Endodermal cell (in vitro differentiated cells): ENCODE results near the gene PLEKHG2. TPM values are rescaled to one million over a fixed set of nuclear protein-coding genes. Genes with fewer than 3 reads are reported as not detected.

Experiments
- DNase-seq: peaks from one replicate; pipeline ENCODE4 v3.0.0-alpha.2; 2017
- H3K27ac ChIP-seq: 2 replicates; pipeline ENCODE4 v1.5.1; 2013; ENCODE audit warnings: mild to moderate bottlenecking, low read depth, low read length, moderate library complexity
- H3K27me3 ChIP-seq: 2 replicates; pipeline ENCODE4 v1.6.1; 2013; ENCODE audit warnings: mild to moderate bottlenecking, low read length, moderate library complexity; ENCODE audit not compliant: insufficient read depth, control insufficient read depth, poor library complexity, severe bottlenecking
- H3K36me3 ChIP-seq: 2 replicates; pipeline ENCODE4 v1.7.0; 2013; ENCODE audit warnings: mild to moderate bottlenecking, low read length, moderate library complexity; ENCODE audit not compliant: control insufficient read depth, insufficient read depth
- H3K4me1 ChIP-seq: one replicate; pipeline ENCODE4 v1.7.0; 2013; ENCODE audit warnings: low read length; ENCODE audit not compliant: control insufficient read depth, insufficient read depth
- H3K4me3 ChIP-seq: 2 replicates; pipeline ENCODE4 v1.5.1; 2013; ENCODE audit warnings: mild to moderate bottlenecking, low read length, moderate library complexity
- H3K9ac ChIP-seq: 2 replicates; pipeline ENCODE4 v1.6.1; 2013; ENCODE audit warnings: mild to moderate bottlenecking, low read length, moderate library complexity; ENCODE audit not compliant: poor library complexity, severe bottlenecking; ENCODE audit errors: extremely low read depth
- H3K9me3 ChIP-seq: 2 replicates; pipeline ENCODE4 v1.6.1; 2013; ENCODE audit warnings: mild to moderate bottlenecking, low read length, moderate library complexity; ENCODE audit not compliant: control insufficient read depth
- H3K27ac Mint-ChIP-seq: 2 replicates; pipeline ENCODE4 v1.8.0; 2020; ENCODE audit warnings: mixed read lengths
- H3K27me3 Mint-ChIP-seq: 2 replicates; pipeline ENCODE4 v1.8.0; 2021; ENCODE audit warnings: mild to moderate bottlenecking, mixed read lengths; ENCODE audit not compliant: insufficient read depth
- H3K36me3 Mint-ChIP-seq: 2 replicates; pipeline ENCODE4 v1.8.0; 2020; ENCODE audit warnings: low read depth, mixed read lengths
- H3K4me1 Mint-ChIP-seq: 2 replicates; pipeline ENCODE4 v1.8.0; 2020; ENCODE audit warnings: mixed read lengths
- H3K4me3 Mint-ChIP-seq: 2 replicates; pipeline ENCODE4 v1.8.0; 2020; ENCODE audit warnings: mild to moderate bottlenecking, moderate library complexity, mixed read lengths
- H3K9me3 Mint-ChIP-seq: 2 replicates; pipeline ENCODE4 v1.8.0; 2020; ENCODE audit warnings: mild to moderate bottlenecking, mixed read lengths
- CTCF ChIP-seq: fragments of 200-600 bp; sonication (generic); conservative IDR thresholded peaks from 2 replicates; pipeline ENCODE4 v1.5.0; 2021; ENCODE audit warnings: antibody characterized with exemption, mild to moderate bottlenecking
- WGBS, 2 experiments: methylation state at CpG; one replicate each; pipeline versions ENCODE4 v1.1.5 to v1.1.7; 2013; ENCODE audit warnings: missing lambda C conversion rate in 2 of 2, mixed read lengths in 1 of 2; ENCODE audit not compliant: insufficient coverage in 1 of 2, insufficient read length in 1 of 2; 5-methylcytosine and 5-hydroxymethylcytosine counted together
- total RNA-seq, 2 donors: library from RNA; stranded (reverse); fragmentation: NEBNext Ultra II Directional in 1 of 2; extraction: Animal tissue kit (Norgen Biotek cat#: 25700) in 1 of 2; gene quantifications; 2 replicates in 1 of 2; 3 replicates in 1 of 2; pipeline ENCODE4 v1.2.1, GENCODE V29; 2021

The PLEKHG2 gene
- total RNA-seq, 2 donors from 2014 or later: 127 to 160 TPM

- Mint-ChIP-seq H3K27me3 (no peaks in the 10 kb centered on the region), H3K9me3 (no peaks in the 10 kb centered on the region), H3K4me1 (peaks cover 37% of the 10 kb centered on the region), H3K27ac (peak overlapping the region; percentile 88), H3K36me3 (peaks cover 31% of the 10 kb centered on the region), H3K4me3 (peak overlapping the region; percentile 91)
- Histone ChIP-seq H3K9me3 (no peaks in the 10 kb centered on the region), H3K27ac (no peak overlapping the region), H3K4me3 (peak overlapping the region; percentile 85), H3K36me3 (peaks cover 20% of the 10 kb centered on the region), H3K4me1 (peaks cover 9% of the 10 kb centered on the region), H3K9ac (peak overlapping the region; percentile 0), H3K27me3 (no peaks in the 10 kb centered on the region)
- peak; percentile 93 for DNase-seq
- peak; percentile 97 for TF ChIP-seq CTCF
- 5% methylated on average over 7 of the region's 7 CpGs; no CpG with 5 or more reads in 1 of the 2 experiments for WGBS, 2 experiments
These were observed 703 bp upstream of the PLEKHG2 start for GRCh38 chr19:39411832-39412099.

- H3K9me3 ChIP-seq: no peaks in the 10 kb centered on the region
- peak overlapping the region; percentile 91 for H3K4me3 Mint-ChIP-seq
These were observed 400 bp downstream of the PLEKHG2 start for GRCh38 chr19:39412867-39413271.

GRCh38 chr19:39413272-39413910, 922 bp downstream of the PLEKHG2 start:
- no peaks in the 10 kb centered on the region for H3K9me3 ChIP-seq
- H3K27ac ChIP-seq: peak overlapping the region; percentile 94
- Mint-ChIP-seq H3K4me1 (peaks cover 32% of the 10 kb centered on the region), H3K36me3 (peaks cover 37% of the 10 kb centered on the region), H3K27me3 (no peaks in the 10 kb centered on the region), H3K9me3 (no peaks in the 10 kb centered on the region), H3K27ac (peak overlapping the region; percentile 94), H3K4me3 (peak overlapping the region; percentile 91)
- no peaks in the 10 kb centered on the region for H3K27me3 ChIP-seq
- no peak for TF ChIP-seq CTCF
- peak overlapping the region; percentile 98 for H3K9ac ChIP-seq
- DNase-seq: peak; percentile 86
- H3K4me3 ChIP-seq: peak overlapping the region; percentile 98
- H3K4me1 ChIP-seq: peaks cover 6% of the 10 kb centered on the region
- peaks cover 33% of the 10 kb centered on the region for H3K36me3 ChIP-seq
- 0% methylated on average over 16 to 51 of the region's 54 CpGs for WGBS, 2 experiments

More at GRCh38 chr19:39412867-39413271, 400 bp downstream of the PLEKHG2 start:
- Histone ChIP-seq H3K36me3 (peaks cover 30% of the 10 kb centered on the region), H3K27me3 (no peaks in the 10 kb centered on the region), H3K4me3 (peak overlapping the region; percentile 98), H3K4me1 (peaks cover 8% of the 10 kb centered on the region), H3K9ac (peak overlapping the region; percentile 98), H3K27ac (peak overlapping the region; percentile 94)
- WGBS, 2 experiments: 0 to 2% methylated on average over 23 to 24 of the region's 24 CpGs
- Mint-ChIP-seq H3K4me1 (peaks cover 36% of the 10 kb centered on the region), H3K36me3 (peaks cover 36% of the 10 kb centered on the region), H3K27ac (peak overlapping the region; percentile 93), H3K9me3 (no peaks in the 10 kb centered on the region), H3K27me3 (no peaks in the 10 kb centered on the region)
- DNase-seq: no peak
- TF ChIP-seq CTCF: no peak
